ENCODE results near the gene USP35.

USP35 gene

GRCh38 chr11:78187366-78188285 is 1.1 kb upstream of the USP35 start:
- no peaks in the 10 kb centered on the region for H3K36me3 ChIP-seq (replicated peaks in 1 of 2; ENCODE audit: control insufficient read depth in 2 of 2, insufficient read depth in 2 of 2, low read length in 2 of 2)
- peak overlapping the region; percentile 97 for H2AFZ ChIP-seq (ENCODE audit: low read length)
- no CpG with 5 or more reads among the region's 31 CpGs for WGBS, 2 donors (ENCODE audit: extremely low coverage in 2 of 2, insufficient read length in 2 of 2, insufficient replicate concordance in 1 of 2)
- no peak overlapping the region for H4K8ac ChIP-seq (ENCODE audit: low read depth, low read length)
- no peaks in the 10 kb centered on the region for H3K9me3 ChIP-seq (replicated peaks in 1 of 2; ENCODE audit: control insufficient read depth in 2 of 2, insufficient read depth in 1 of 2, low read depth in 1 of 2, low read length in 2 of 2)
- DNase-seq (ENCODE audit: low spot score): no peak
- peaks cover 12 to 25% of the 10 kb centered on the region in 2 donors for H3K4me1 ChIP-seq (ENCODE audit: control insufficient read depth in 2 of 2, insufficient read depth in 1 of 2, low read depth in 1 of 2, low read length in 2 of 2)
- no peak overlapping the region for H3K27ac ChIP-seq (replicated peaks; ENCODE audit: low read length)
- no peak overlapping the region for H2BK15ac ChIP-seq (ENCODE audit: low read length)
- H4K91ac ChIP-seq (ENCODE audit: low read depth, low read length, poor library complexity): no peak overlapping the region
- peak overlapping the region; percentile 95 to 99 for H3K4me3 ChIP-seq (ENCODE audit: low read length in 2 of 2)
- no peak overlapping the region for H3K18ac ChIP-seq (ENCODE audit: low read length)
- H3K14ac ChIP-seq (ENCODE audit: low read length): no peak overlapping the region
- H2BK120ac ChIP-seq (ENCODE audit: low read depth, low read length): no peak overlapping the region
- no peaks in the 10 kb centered on the region for H3K27me3 ChIP-seq (ENCODE audit: control insufficient read depth in 3 of 3, insufficient read depth in 3 of 3, low read depth in 1 of 3, low read length in 3 of 3)
- no peak overlapping the region for H3K4ac ChIP-seq (ENCODE audit: low read length)
- no peak overlapping the region for H3K23ac ChIP-seq (ENCODE audit: low read depth, low read length, poor library complexity)
- peak overlapping the region; percentile 63 for H3K4me2 ChIP-seq (ENCODE audit: insufficient read depth, low read length, poor library complexity, severe bottlenecking)
- H2BK5ac ChIP-seq (ENCODE audit: low read length): no peak overlapping the region
- no peak overlapping the region for H3K9ac ChIP-seq (ENCODE audit: low read depth, low read length, poor library complexity)
- H2AK5ac ChIP-seq (ENCODE audit: low read depth, low read length): no peak overlapping the region
- H2BK12ac ChIP-seq (ENCODE audit: low read length): no peak overlapping the region
- H3K79me1 ChIP-seq (ENCODE audit: low read depth, low read length): peaks cover 7% of the 10 kb centered on the region

GRCh38 chr11:78189174-78189724 is 530 bp downstream of the USP35 start:
- Histone ChIP-seq H3K27me3 (ENCODE audit: control insufficient read depth in 3 of 3, insufficient read depth in 3 of 3, low read depth in 1 of 3, low read length in 3 of 3) (no peaks in the 10 kb centered on the region), H2AK5ac (ENCODE audit: low read depth, low read length) (peak overlapping the region; percentile 78), H3K9ac (ENCODE audit: low read depth, low read length, poor library complexity) (peak overlapping the region; percentile 64), H3K36me3 (replicated peaks in 1 of 2; ENCODE audit: control insufficient read depth in 2 of 2, insufficient read depth in 2 of 2, low read length in 2 of 2) (no peaks in the 10 kb centered on the region), H4K91ac (ENCODE audit: low read depth, low read length, poor library complexity) (no peak overlapping the region), H3K9me3 (replicated peaks in 1 of 2; ENCODE audit: control insufficient read depth in 2 of 2, insufficient read depth in 1 of 2, low read depth in 1 of 2, low read length in 2 of 2) (no peaks in the 10 kb centered on the region), H3K23ac (ENCODE audit: low read depth, low read length, poor library complexity) (peak overlapping the region; percentile 21), H2BK5ac (ENCODE audit: low read length) (no peak overlapping the region), H3K27ac (replicated peaks; ENCODE audit: low read length) (no peak overlapping the region), H3K79me1 (ENCODE audit: low read depth, low read length) (peaks cover 7% of the 10 kb centered on the region), H3K4me3 (ENCODE audit: low read length in 2 of 2) (peak overlapping the region; percentile 94 to 95), H3K14ac (ENCODE audit: low read length) (no peak overlapping the region), H3K4me2 (ENCODE audit: insufficient read depth, low read length, poor library complexity, severe bottlenecking) (peak overlapping the region; percentile 84), H3K4me1 (ENCODE audit: control insufficient read depth in 2 of 2, insufficient read depth in 1 of 2, low read depth in 1 of 2, low read length in 2 of 2) (peaks cover 12 to 25% of the 10 kb centered on the region in 2 donors), H2BK15ac (ENCODE audit: low read length) (peak overlapping the region; percentile 39), H2BK12ac (ENCODE audit: low read length) (no peak overlapping the region), H2AFZ (ENCODE audit: low read length) (peak overlapping the region; percentile 97), H3K4ac (ENCODE audit: low read length) (no peak overlapping the region), H2BK120ac (ENCODE audit: low read depth, low read length) (no peak overlapping the region), H3K18ac (ENCODE audit: low read length) (peak overlapping the region; percentile 87), H4K8ac (ENCODE audit: low read depth, low read length) (no peak overlapping the region)
- no peak for DNase-seq (ENCODE audit: low spot score)
- no CpG with 5 or more reads among the region's 18 CpGs for WGBS, 2 donors (ENCODE audit: extremely low coverage in 2 of 2, insufficient read length in 2 of 2, insufficient replicate concordance in 1 of 2)

GRCh38 chr11:78189851-78190250 is 1.1 kb downstream of the USP35 start:
- no peak for DNase-seq (ENCODE audit: low spot score)
- Histone ChIP-seq H4K8ac (ENCODE audit: low read depth, low read length) (no peak overlapping the region), H2BK12ac (ENCODE audit: low read length) (no peak overlapping the region), H3K23ac (ENCODE audit: low read depth, low read length, poor library complexity) (no peak overlapping the region), H3K4me1 (ENCODE audit: control insufficient read depth in 2 of 2, insufficient read depth in 1 of 2, low read depth in 1 of 2, low read length in 2 of 2) (peaks cover 12 to 25% of the 10 kb centered on the region in 2 donors), H3K36me3 (replicated peaks in 1 of 2; ENCODE audit: control insufficient read depth in 2 of 2, insufficient read depth in 2 of 2, low read length in 2 of 2) (no peaks in the 10 kb centered on the region), H2BK120ac (ENCODE audit: low read depth, low read length) (no peak overlapping the region), H3K79me1 (ENCODE audit: low read depth, low read length) (peaks cover 7% of the 10 kb centered on the region), H3K27ac (replicated peaks; ENCODE audit: low read length) (no peak overlapping the region), H2BK15ac (ENCODE audit: low read length) (no peak overlapping the region), H3K18ac (ENCODE audit: low read length) (no peak overlapping the region), H3K4me3 (ENCODE audit: low read length in 2 of 2) (peak overlapping the region in 1 of 2 donors; percentile 95), H3K9ac (ENCODE audit: low read depth, low read length, poor library complexity) (no peak overlapping the region), H3K4me2 (ENCODE audit: insufficient read depth, low read length, poor library complexity, severe bottlenecking) (no peak overlapping the region), H2AFZ (ENCODE audit: low read length) (peak overlapping the region; percentile 97), H2AK5ac (ENCODE audit: low read depth, low read length) (no peak overlapping the region), H2BK5ac (ENCODE audit: low read length) (no peak overlapping the region), H3K27me3 (ENCODE audit: control insufficient read depth in 3 of 3, insufficient read depth in 3 of 3, low read depth in 1 of 3, low read length in 3 of 3) (no peaks in the 10 kb centered on the region), H4K91ac (ENCODE audit: low read depth, low read length, poor library complexity) (no peak overlapping the region), H3K9me3 (replicated peaks in 1 of 2; ENCODE audit: control insufficient read depth in 2 of 2, insufficient read depth in 1 of 2, low read depth in 1 of 2, low read length in 2 of 2) (no peaks in the 10 kb centered on the region), H3K4ac (ENCODE audit: low read length) (no peak overlapping the region), H3K14ac (ENCODE audit: low read length) (no peak overlapping the region)
- WGBS, 2 donors (ENCODE audit: extremely low coverage in 2 of 2, insufficient read length in 2 of 2, insufficient replicate concordance in 1 of 2): no CpG with 5 or more reads among the region's 3 CpGs

- Histone ChIP-seq H2BK12ac (ENCODE audit: low read length) (no peak overlapping the region), H2BK120ac (ENCODE audit: low read depth, low read length) (no peak overlapping the region), H2AK5ac (ENCODE audit: low read depth, low read length) (no peak overlapping the region), H3K9ac (ENCODE audit: low read depth, low read length, poor library complexity) (no peak overlapping the region), H3K27ac (replicated peaks; ENCODE audit: low read length) (no peak overlapping the region), H3K4me3 (ENCODE audit: low read length in 2 of 2) (no peak overlapping the region), H3K18ac (ENCODE audit: low read length) (no peak overlapping the region), H3K4me2 (ENCODE audit: insufficient read depth, low read length, poor library complexity, severe bottlenecking) (no peak overlapping the region), H3K4ac (ENCODE audit: low read length) (no peak overlapping the region), H3K79me1 (ENCODE audit: low read depth, low read length) (peaks cover 11% of the 10 kb centered on the region), H3K4me1 (ENCODE audit: control insufficient read depth in 2 of 2, insufficient read depth in 1 of 2, low read depth in 1 of 2, low read length in 2 of 2) (peaks cover 12 to 25% of the 10 kb centered on the region in 2 donors), H3K27me3 (ENCODE audit: control insufficient read depth in 3 of 3, insufficient read depth in 3 of 3, low read depth in 1 of 3, low read length in 3 of 3) (no peaks in the 10 kb centered on the region), H4K8ac (ENCODE audit: low read depth, low read length) (no peak overlapping the region), H3K14ac (ENCODE audit: low read length) (no peak overlapping the region), H2BK5ac (ENCODE audit: low read length) (no peak overlapping the region), H3K9me3 (replicated peaks in 1 of 2; ENCODE audit: control insufficient read depth in 2 of 2, insufficient read depth in 1 of 2, low read depth in 1 of 2, low read length in 2 of 2) (no peaks in the 10 kb centered on the region), H2AFZ (ENCODE audit: low read length) (no peak overlapping the region), H4K91ac (ENCODE audit: low read depth, low read length, poor library complexity) (no peak overlapping the region), H2BK15ac (ENCODE audit: low read length) (no peak overlapping the region), H3K36me3 (replicated peaks in 1 of 2; ENCODE audit: control insufficient read depth in 2 of 2, insufficient read depth in 2 of 2, low read length in 2 of 2) (no peaks in the 10 kb centered on the region), H3K23ac (ENCODE audit: low read depth, low read length, poor library complexity) (no peak overlapping the region)
- DNase-seq (ENCODE audit: low spot score): no peak
- WGBS, 2 donors (ENCODE audit: extremely low coverage in 2 of 2, insufficient read length in 2 of 2, insufficient replicate concordance in 1 of 2): no CpG with 5 or more reads among the region's 3 CpGs
These were observed 1.7 kb downstream of the USP35 start for GRCh38 chr11:78190374-78190773.
